ENCODE results near the gene LSMEM2. TPM values are rescaled to one million over a fixed set of nuclear protein-coding genes. Genes with fewer than 3 reads are reported as not detected.
A peak's percentile ranks its signal among the peaks of the same experiment; 100 is the strongest.
"Not testable (repeated sequence)": the region's sequence is repeated elsewhere in the genome, so short reads cannot be mapped to it uniquely, and the experiment has no call there.

Gene LSMEM2
- polyA plus RNA-seq, 1 donor (not counting 4 experiments of a cell fraction or from before 2014, with no cell fraction given), result not detected

GRCh38 chr3:50242851-50243542 is 35.9 kb upstream of the LSMEM2 start:
- Histone ChIP-seq H3K9me3 (ENCODE audit: control insufficient read depth, low read depth, low read length) (no peaks in the 10 kb centered on the region), H3K4me2 (ENCODE audit: control insufficient read depth, extremely low read depth, insufficient read depth, low read depth, low read length) (no peak overlapping the region), H3K27ac (ENCODE audit: control insufficient read depth, insufficient read depth, low read length) (peak overlapping the region; percentile 62), H3K36me3 (ENCODE audit: control insufficient read depth in 2 of 2, extremely low read depth in 1 of 2, insufficient read depth in 2 of 2, low read length in 2 of 2) (peaks cover 20 to 28% of the 10 kb centered on the region in 2 experiments), H3K79me2 (ENCODE audit: control insufficient read depth, insufficient read depth, low read length) (peaks cover 85% of the 10 kb centered on the region), H3K4me1 (ENCODE audit: control insufficient read depth, extremely low read depth, insufficient read depth, low read length) (peaks cover 71% of the 10 kb centered on the region), H2AFZ (ENCODE audit: control insufficient read depth, low read length) (no peak overlapping the region), H4K20me1 (ENCODE audit: control insufficient read depth, extremely low read depth, insufficient read depth, low read length) (peaks cover 18% of the 10 kb centered on the region), H3K9me1 (ENCODE audit: control insufficient read depth, extremely low read depth, insufficient read depth, low read length) (peaks cover 3% of the 10 kb centered on the region), H3K9ac (ENCODE audit: control insufficient read depth, extremely low read depth, insufficient read depth, low read length) (peak overlapping the region; percentile 28), H3K4me3 (ENCODE audit: control insufficient read depth in 2 of 3, extremely low read depth in 1 of 3, insufficient read depth in 2 of 3, low read depth in 1 of 3, low read length in 3 of 3) (no peak overlapping the region), H3K27me3 (ENCODE audit: control insufficient read depth, extremely low read depth, insufficient read depth, low read length) (no peaks in the 10 kb centered on the region)
- dilution Hi-C loops (cut with MboI; ENCODE audit: extremely low pct_ligation_motif_present, low sequenced_read_pairs), result no loop called here
- FAIRE-seq (no peak), DNase-seq (ENCODE audit: low read depth, low spot score) (no peak)
- TF ChIP-seq, protein P1, sequence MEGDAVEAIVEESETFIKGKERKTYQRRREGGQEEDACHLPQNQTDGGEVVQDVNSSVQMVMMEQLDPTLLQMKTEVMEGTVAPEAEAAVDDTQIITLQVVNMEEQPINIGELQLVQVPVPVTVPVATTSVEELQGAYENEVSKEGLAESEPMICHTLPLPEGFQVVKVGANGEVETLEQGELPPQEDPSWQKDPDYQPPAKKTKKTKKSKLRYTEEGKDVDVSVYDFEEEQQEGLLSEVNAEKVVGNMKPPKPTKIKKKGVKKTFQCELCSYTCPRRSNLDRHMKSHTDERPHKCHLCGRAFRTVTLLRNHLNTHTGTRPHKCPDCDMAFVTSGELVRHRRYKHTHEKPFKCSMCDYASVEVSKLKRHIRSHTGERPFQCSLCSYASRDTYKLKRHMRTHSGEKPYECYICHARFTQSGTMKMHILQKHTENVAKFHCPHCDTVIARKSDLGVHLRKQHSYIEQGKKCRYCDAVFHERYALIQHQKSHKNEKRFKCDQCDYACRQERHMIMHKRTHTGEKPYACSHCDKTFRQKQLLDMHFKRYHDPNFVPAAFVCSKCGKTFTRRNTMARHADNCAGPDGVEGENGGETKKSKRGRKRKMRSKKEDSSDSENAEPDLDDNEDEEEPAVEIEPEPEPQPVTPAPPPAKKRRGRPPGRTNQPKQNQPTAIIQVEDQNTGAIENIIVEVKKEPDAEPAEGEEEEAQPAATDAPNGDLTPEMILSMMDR (optimal IDR thresholded peaks at IDR 0.05 in 1 of 3, IDR thresholded peaks at IDR 0.05 in 1 of 3, conservative IDR thresholded peaks at IDR 0.05 in 1 of 3; ENCODE audit: extremely low read depth in 1 of 3, insufficient read depth in 2 of 3, low read length in 3 of 3), result no peak
- no peak for TF ChIP-seq EZH2 (IDR thresholded peaks at IDR 0.05; ENCODE audit: low read length)

DNA sequence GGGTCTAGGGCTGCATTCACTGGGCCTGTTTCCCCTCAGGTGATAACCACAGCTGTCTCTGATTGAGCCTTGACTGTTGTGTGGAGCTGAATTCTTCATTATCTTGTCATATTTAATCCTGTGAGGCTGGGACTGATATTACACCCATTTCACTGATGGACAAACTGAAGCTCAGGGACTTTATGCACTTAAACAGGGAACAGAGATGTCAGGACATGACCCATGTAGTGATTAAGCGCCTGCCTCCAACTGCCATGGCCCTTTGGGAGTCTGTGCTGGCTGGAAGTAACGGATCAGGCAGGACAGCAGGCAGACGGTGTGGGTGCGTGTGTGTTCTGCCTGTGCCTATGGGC is 35.4 kb upstream of the LSMEM2 start:
- H3K79me2 ChIP-seq (ENCODE audit: control insufficient read depth, insufficient read depth, low read length), result peaks cover 85% of the 10 kb centered on the region
- dilution Hi-C loops (cut with MboI; ENCODE audit: extremely low pct_ligation_motif_present, low sequenced_read_pairs), result no loop called here
- H4K20me1 ChIP-seq (ENCODE audit: control insufficient read depth, extremely low read depth, insufficient read depth, low read length), result peaks cover 18% of the 10 kb centered on the region
- no peak overlapping the region for H2AFZ ChIP-seq (ENCODE audit: control insufficient read depth, low read length)
- FAIRE-seq (no peak), DNase-seq (ENCODE audit: low read depth, low spot score) (no peak)
- H3K27ac ChIP-seq (ENCODE audit: control insufficient read depth, insufficient read depth, low read length), result peak overlapping the region; percentile 62
- H3K9ac ChIP-seq (ENCODE audit: control insufficient read depth, extremely low read depth, insufficient read depth, low read length), result peak overlapping the region; percentile 22
- H3K27me3 ChIP-seq (ENCODE audit: control insufficient read depth, extremely low read depth, insufficient read depth, low read length), result no peaks in the 10 kb centered on the region
- H3K36me3 ChIP-seq (ENCODE audit: control insufficient read depth in 2 of 2, extremely low read depth in 1 of 2, insufficient read depth in 2 of 2, low read length in 2 of 2), result peaks cover 20 to 28% of the 10 kb centered on the region in 2 experiments
- H3K9me3 ChIP-seq (ENCODE audit: control insufficient read depth, low read depth, low read length), result no peaks in the 10 kb centered on the region
- H3K4me2 ChIP-seq (ENCODE audit: control insufficient read depth, extremely low read depth, insufficient read depth, low read depth, low read length), result no peak overlapping the region
- H3K4me1 ChIP-seq (ENCODE audit: control insufficient read depth, extremely low read depth, insufficient read depth, low read length), result peaks cover 71% of the 10 kb centered on the region
- TF ChIP-seq EZH2 (IDR thresholded peaks at IDR 0.05; ENCODE audit: low read length), result no peak
- TF ChIP-seq, protein P1 (optimal IDR thresholded peaks at IDR 0.05 in 1 of 3, IDR thresholded peaks at IDR 0.05 in 1 of 3, conservative IDR thresholded peaks at IDR 0.05 in 1 of 3; ENCODE audit: extremely low read depth in 1 of 3, insufficient read depth in 2 of 3, low read length in 3 of 3), result no peak
- H3K9me1 ChIP-seq (ENCODE audit: control insufficient read depth, extremely low read depth, insufficient read depth, low read length), result peaks cover 3% of the 10 kb centered on the region
- H3K4me3 ChIP-seq (ENCODE audit: control insufficient read depth in 2 of 3, extremely low read depth in 1 of 3, insufficient read depth in 2 of 3, low read depth in 1 of 3, low read length in 3 of 3), result no peak overlapping the region

- H3K9me3 ChIP-seq (ENCODE audit: control insufficient read depth, low read depth, low read length); H2AFZ ChIP-seq (ENCODE audit: control insufficient read depth, low read length); H3K9me1 ChIP-seq (ENCODE audit: control insufficient read depth, extremely low read depth, insufficient read depth, low read length); dilution Hi-C loops (cut with MboI; ENCODE audit: extremely low pct_ligation_motif_present, low sequenced_read_pairs); FAIRE-seq; DNase-seq (ENCODE audit: low read depth, low spot score); H3K4me2 ChIP-seq (ENCODE audit: control insufficient read depth, extremely low read depth, insufficient read depth, low read depth, low read length); H3K27me3 ChIP-seq (ENCODE audit: control insufficient read depth, extremely low read depth, insufficient read depth, low read length); H3K4me3 ChIP-seq (ENCODE audit: control insufficient read depth in 2 of 3, extremely low read depth in 1 of 3, insufficient read depth in 2 of 3, low read depth in 1 of 3, low read length in 3 of 3): not testable (repeated sequence)
- Histone ChIP-seq H3K4me1 (ENCODE audit: control insufficient read depth, extremely low read depth, insufficient read depth, low read length) (peaks cover 71% of the 10 kb centered on the region), H3K27ac (ENCODE audit: control insufficient read depth, insufficient read depth, low read length) (peak overlapping the region; percentile 86), H4K20me1 (ENCODE audit: control insufficient read depth, extremely low read depth, insufficient read depth, low read length) (peaks cover 17% of the 10 kb centered on the region), H3K36me3 (ENCODE audit: control insufficient read depth in 2 of 2, extremely low read depth in 1 of 2, insufficient read depth in 2 of 2, low read length in 2 of 2) (peaks cover 16 to 19% of the 10 kb centered on the region in 2 experiments), H3K79me2 (ENCODE audit: control insufficient read depth, insufficient read depth, low read length) (peaks cover 85% of the 10 kb centered on the region), H3K9ac (ENCODE audit: control insufficient read depth, extremely low read depth, insufficient read depth, low read length) (peak overlapping the region; percentile 3)
Measured at GRCh38 chr3:50244813-50245212, 34.1 kb upstream of the LSMEM2 start.

Measured in keratinocyte (primary cell).